Heart right ventricle (tissue), 16 donors: Measurements from ENCODE around the gene PLEKHG3. TPM values are rescaled to one million over a fixed set of nuclear protein-coding genes. Genes with fewer than 3 reads are reported as not detected.

Experiments
- ATAC-seq, 8 donors: fragments of 200-7000 bp; cut with Tn5 transposase; one replicate each; pipeline ENCODE4 v1.9.1; 2020; ENCODE audit warnings: mild to moderate bottlenecking in 8 of 8, moderate library complexity in 8 of 8, moderate number of reproducible peaks in 1 of 8
- DNase-seq, 2 donors: peaks; one replicate each; pipeline ENCODE4 v3.0.0-alpha.2; 2020
- H3K27ac ChIP-seq, 10 donors: fragments of 200-600 bp; sonication (generic) in 2 of 10; one replicate each; pipeline versions ENCODE4 v1.5.0 to v1.8.0; 2020 to 2022; ENCODE audit warnings: mild to moderate bottlenecking in 3 of 10
- H3K27me3 ChIP-seq, 7 donors: fragments of 200-600 bp; one replicate each; pipeline ENCODE4 v1.8.0; 2021 to 2022; ENCODE audit warnings: mild to moderate bottlenecking in 2 of 7
- H3K36me3 ChIP-seq, 9 donors: fragments of 200-600 bp; sonication (generic) in 1 of 9; one replicate each; pipeline versions ENCODE4 v1.5.0 to v1.8.0; 2020 to 2022; ENCODE audit warnings: mild to moderate bottlenecking in 2 of 9
- H3K4me1 ChIP-seq, 9 donors: fragments of 200-600 bp; sonication (generic) in 1 of 9; one replicate each; pipeline versions ENCODE4 v1.5.0 to v1.8.0; 2020 to 2022; ENCODE audit warnings: mild to moderate bottlenecking in 4 of 9
- H3K4me3 ChIP-seq, 10 donors: fragments of 200-600 bp; sonication (generic) in 2 of 10; one replicate each; pipeline versions ENCODE4 v1.5.0 to v1.8.0; 2020 to 2022; ENCODE audit warnings: mild to moderate bottlenecking in 7 of 10, moderate library complexity in 2 of 10
- H3K9me3 ChIP-seq, 11 donors: fragments of 200-600 bp in 10 of 11; sonication (generic) in 2 of 11; one replicate each; pipeline versions ENCODE4 v1.5.0 to v1.8.0; 2013 to 2022; ENCODE audit warnings: mild to moderate bottlenecking in 2 of 11, control low read depth in 1 of 11, moderate library complexity in 1 of 11
- WGBS, 2 donors: extraction: QIAGEN DNeasy Blood & Tissue Kit; methylation state at CpG; one replicate each; pipeline ENCODE4 v1.1.7; 2013; ENCODE audit warnings: inconsistent platforms in 1 of 2; 5-methylcytosine and 5-hydroxymethylcytosine counted together
- intact Hi-C, 10 donors: fragments of 100-400 bp; cut with DNase I; formaldehyde crosslinking; loops; one replicate each; pipeline versions ENCODE4 v1.11.1 to v1.14.2; 2022
- polyA plus RNA-seq, 2 donors: library from polyadenylated mRNA; stranded (reverse); fragments of 200-250 nt; gene quantifications; one replicate each; pipeline ENCODE4 v1.2.3, GENCODE V29; 2013
- total RNA-seq, 10 donors: library from RNA; stranded (reverse); fragmentation: NEBNext Ultra II Directional in 3 of 10; extraction: Animal tissue kit (Norgen Biotek cat#: 25700) in 3 of 10; gene quantifications; one replicate each; pipeline versions ENCODE4 v1.2.1 to v1.2.4, GENCODE V29; 2021 to 2023
- TF ChIP-seq, protein P1 (sequence below), 9 donors: fragments of 200-600 bp; sonication (generic) in 2 of 9; IDR thresholded peaks; one replicate each; pipeline versions ENCODE4 v1.5.0 to v1.8.0; 2021 to 2022; ENCODE audit warnings: antibody characterized with exemption in 9 of 9, mild to moderate bottlenecking in 5 of 9, moderate library complexity in 1 of 9
- donor health status: Arrhythmogenic right ventricular cardiomyopathy.
- donor health status: ischemic (EF 13 %, LVEDD 7.1; RV severe dilation, severe dysfunction).
- donor health status: healthy with polysubstance abuse.
- donor health status: DM: no; HTN: yes; CAD: no.
- donor health status: DM: no; HTN: no; CAD: no.
- donor health status: ischemic (EF 25% LVEDD 6.9; RV normal size, moderate dysfunction).
- donor health status: ischemic (EF 25% LVEDD 5.7; RV mildly dilated, moderate dysfunction).
- donor health status: healthy.
- donor health status: DM: yes; HTN: yes; CAD: no.
- donor health status: Ischemic cardiomyopathy.
- donor health status: ischemic (EF 35%, LVEDD 5.7; RV mildly dilated, moderate dysfunction).
- donor health status: nonischemic (EF 11% LVEDD 7.7; RV severe dilation, severe dysfunction).
- donor health status: DM: yes; HTN: yes; CAD: no.
- donor health status: PGD.
- donor health status: ischemic (EF 29% LVEDD 5.4; RV normal size, mild dysfunction).
- donor health status: nonischemic (EF 23%, LVEDD 6.1; RV moderate dilation, normal function).

PLEKHG3 gene
- total and polyA plus RNA-seq, 12 donors: 5.0 to 25.5 (median 15.4) TPM

DNA sequence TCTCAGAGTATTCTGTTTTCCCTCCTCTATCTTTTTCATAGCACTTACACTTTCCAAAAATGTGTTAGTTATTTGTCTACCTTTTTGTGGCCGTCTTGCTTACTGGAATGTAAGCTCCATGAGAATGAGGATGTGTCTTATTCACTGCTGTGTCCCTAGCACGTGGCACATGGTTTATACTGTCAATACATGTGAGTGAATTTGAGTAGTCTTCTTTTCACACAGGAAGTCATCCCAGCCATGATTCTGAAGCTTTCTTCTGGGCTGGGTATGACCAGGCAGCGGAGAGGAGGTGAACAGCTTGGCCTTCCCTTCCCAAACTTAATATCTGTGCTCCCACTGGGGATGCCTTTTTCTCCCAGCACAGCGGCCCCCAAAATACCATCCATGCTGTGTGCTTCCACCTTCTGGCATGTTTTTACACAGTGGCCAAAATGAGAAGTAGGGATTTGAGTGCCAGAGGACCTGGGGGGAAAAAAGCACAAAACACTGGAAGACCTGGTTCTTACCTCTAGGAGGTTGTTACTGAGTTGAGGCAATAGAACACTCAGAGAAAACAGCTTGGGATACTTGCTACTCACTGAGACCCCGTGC lies 10.3 kb downstream of the PLEKHG3 start:
- Histone ChIP-seq H3K9me3 (peaks cover 0 to 23% (median 11%) of the 10 kb centered on the region in 11 donors), H3K36me3 (no peaks in the 10 kb centered on the region), H3K4me1 (peaks cover 9 to 71% (median 47%) of the 10 kb centered on the region in 9 donors), H3K4me3 (no peak overlapping the region), H3K27me3 (no peaks in the 10 kb centered on the region), H3K27ac (peak overlapping the region in 1 of 10 donors; percentile 7)
- WGBS, 2 donors: 88 to 90% methylated on average over 5 of the region's 5 CpGs
- TF ChIP-seq, protein P1, sequence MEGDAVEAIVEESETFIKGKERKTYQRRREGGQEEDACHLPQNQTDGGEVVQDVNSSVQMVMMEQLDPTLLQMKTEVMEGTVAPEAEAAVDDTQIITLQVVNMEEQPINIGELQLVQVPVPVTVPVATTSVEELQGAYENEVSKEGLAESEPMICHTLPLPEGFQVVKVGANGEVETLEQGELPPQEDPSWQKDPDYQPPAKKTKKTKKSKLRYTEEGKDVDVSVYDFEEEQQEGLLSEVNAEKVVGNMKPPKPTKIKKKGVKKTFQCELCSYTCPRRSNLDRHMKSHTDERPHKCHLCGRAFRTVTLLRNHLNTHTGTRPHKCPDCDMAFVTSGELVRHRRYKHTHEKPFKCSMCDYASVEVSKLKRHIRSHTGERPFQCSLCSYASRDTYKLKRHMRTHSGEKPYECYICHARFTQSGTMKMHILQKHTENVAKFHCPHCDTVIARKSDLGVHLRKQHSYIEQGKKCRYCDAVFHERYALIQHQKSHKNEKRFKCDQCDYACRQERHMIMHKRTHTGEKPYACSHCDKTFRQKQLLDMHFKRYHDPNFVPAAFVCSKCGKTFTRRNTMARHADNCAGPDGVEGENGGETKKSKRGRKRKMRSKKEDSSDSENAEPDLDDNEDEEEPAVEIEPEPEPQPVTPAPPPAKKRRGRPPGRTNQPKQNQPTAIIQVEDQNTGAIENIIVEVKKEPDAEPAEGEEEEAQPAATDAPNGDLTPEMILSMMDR (IDR thresholded peaks at IDR 0.05): no peak
- ATAC-seq: no peak
- intact Hi-C loops: loop anchor here in 3 of 10 donors (5.0 kb wide), 2 partner anchors 32 to 38 kb away; no protein-coding TSS in a partner anchor
- no peak for DNase-seq

DNA sequence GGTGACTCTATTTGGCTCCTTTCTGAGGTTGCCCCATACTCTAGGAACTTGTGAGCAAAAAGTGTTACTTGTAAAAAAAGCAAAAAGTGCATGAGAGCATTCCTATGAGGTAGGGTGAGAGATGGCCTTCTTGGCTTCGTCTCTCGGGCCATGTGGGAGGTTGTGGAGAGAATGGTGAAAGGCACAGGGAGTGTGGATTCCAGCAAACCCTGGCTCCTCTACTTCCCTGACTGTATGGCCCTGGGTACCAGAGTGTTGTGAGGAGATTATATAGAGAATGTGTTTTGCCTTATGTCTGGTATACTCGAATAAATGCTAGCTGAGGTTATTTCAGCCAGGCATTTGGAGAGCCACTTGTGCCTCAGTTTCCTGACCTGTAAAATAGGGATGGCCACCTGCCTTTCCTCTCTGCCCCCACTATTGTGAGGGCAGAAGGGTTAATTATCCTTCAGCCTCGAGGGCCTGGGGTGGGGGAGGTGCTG lies 11.0 kb downstream of the PLEKHG3 start:
- ATAC-seq: no peak
- Histone ChIP-seq H3K4me3 (peak overlapping the region in 6 of 10 donors; percentile 10 to 46 (median 40)), H3K4me1 (peaks cover 6 to 71% (median 44%) of the 10 kb centered on the region in 9 donors)

DNA sequence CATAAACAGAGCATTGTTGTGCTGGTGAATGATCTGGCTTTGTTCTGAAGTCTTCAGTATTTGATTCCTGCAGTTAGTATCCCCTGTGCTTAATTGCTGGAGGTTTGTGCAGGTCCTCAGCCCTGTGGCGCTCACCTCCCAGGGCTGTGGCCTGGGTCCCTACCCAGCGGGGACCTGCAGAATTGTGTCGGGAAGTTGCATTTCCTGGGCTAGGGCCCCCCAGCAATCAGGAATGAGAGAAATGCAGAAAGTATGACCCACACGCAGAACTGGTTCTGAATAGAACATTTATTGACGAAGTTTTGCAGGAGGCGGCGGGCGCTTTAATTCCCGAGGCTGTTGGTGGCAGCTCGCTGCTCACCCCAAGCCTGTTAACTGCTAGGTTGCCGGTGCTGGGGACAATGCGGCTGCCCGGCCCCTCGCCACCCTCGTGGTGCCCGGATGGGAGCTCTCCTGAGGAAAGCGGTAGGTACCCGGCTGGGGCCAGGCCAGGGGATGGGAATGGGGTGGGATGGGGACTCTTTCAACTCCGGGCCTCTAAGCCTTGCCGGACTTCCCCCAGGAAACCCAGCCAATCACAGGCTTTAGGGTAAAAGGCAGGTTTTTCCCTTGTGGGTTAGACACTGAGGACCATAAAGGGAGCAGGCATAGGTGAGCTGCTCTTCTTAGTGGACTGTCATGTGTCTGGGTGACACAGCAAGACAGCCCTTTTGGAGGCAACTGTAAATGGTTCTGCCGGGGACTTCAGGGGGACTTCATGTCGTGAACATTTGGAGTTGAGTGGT lies 11.6 kb downstream of the PLEKHG3 start:
- Histone ChIP-seq H3K4me1 (peaks cover 2 to 71% (median 43%) of the 10 kb centered on the region in 9 donors), H3K9me3 (peaks cover 0 to 23% (median 11%) of the 10 kb centered on the region in 11 donors), H3K27ac (peak overlapping the region in 8 of 10 donors; percentile 22 to 69 (median 53)), H3K36me3 (no peaks in the 10 kb centered on the region), H3K4me3 (peak overlapping the region in 9 of 10 donors; percentile 10 to 46 (median 39)), H3K27me3 (no peaks in the 10 kb centered on the region)
- intact Hi-C loops: loop anchor here in 3 of 10 donors (5.0 kb wide), 2 partner anchors 34 to 36 kb away; no protein-coding TSS in a partner anchor
- WGBS, 2 donors: 36 to 53% methylated on average over 22 of the region's 22 CpGs
- TF ChIP-seq, protein P1 (IDR thresholded peaks at IDR 0.05): no peak
- ATAC-seq: peak; percentile 5 to 66 (median 46)
- DNase-seq: peak in 1 of 2 donors; percentile 31

More for the DNA sequence above, 11.0 kb downstream of the PLEKHG3 start:
- Histone ChIP-seq H3K36me3 (no peaks in the 10 kb centered on the region), H3K27ac (peak overlapping the region in 4 of 10 donors; percentile 34 to 69 (median 58)), H3K9me3 (peaks cover 0 to 23% (median 11%) of the 10 kb centered on the region in 11 donors), H3K27me3 (no peaks in the 10 kb centered on the region)
- DNase-seq: no peak
- intact Hi-C loops: loop anchor here in 3 of 10 donors (5.0 kb wide), 2 partner anchors 33 to 37 kb away; no protein-coding TSS in a partner anchor
- TF ChIP-seq, protein P1 (IDR thresholded peaks at IDR 0.05): no peak
- 58 to 61% methylated on average over 4 of the region's 4 CpGs for WGBS, 2 donors

DNA sequence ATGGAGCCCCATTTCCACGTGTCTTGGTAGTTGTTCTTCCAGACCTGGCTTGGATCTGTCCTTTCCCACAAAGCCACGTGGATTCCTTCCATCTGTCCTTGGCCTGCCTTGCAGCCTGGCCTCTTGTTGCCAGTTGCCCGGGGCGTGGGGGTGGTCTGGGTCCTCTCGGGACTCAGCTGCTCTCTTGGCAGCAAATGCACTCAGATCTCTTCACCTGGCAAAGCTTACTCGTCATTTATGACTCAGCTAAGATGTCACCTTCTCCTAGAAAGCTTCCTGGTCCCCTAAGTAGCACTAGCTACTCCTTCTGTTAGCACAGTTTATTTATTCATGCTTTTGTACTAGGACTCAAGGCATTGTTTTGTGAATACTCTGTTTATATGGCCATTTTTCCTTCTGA lies 13.6 kb downstream of the PLEKHG3 start:
- 28 to 31% methylated on average over 6 of the region's 6 CpGs for WGBS, 2 donors
- TF ChIP-seq, protein P1 (IDR thresholded peaks at IDR 0.05): no peak
- peaks cover 14 to 84% (median 53%) of the 10 kb centered on the region in 9 donors for H3K4me1 ChIP-seq
- H3K9me3 ChIP-seq: peaks cover 0 to 16% (median 10%) of the 10 kb centered on the region in 11 donors
- H3K27me3 ChIP-seq: no peaks in the 10 kb centered on the region
- DNase-seq: no peak
- no peaks in the 10 kb centered on the region for H3K36me3 ChIP-seq
- ATAC-seq: peak in 1 of 8 donors; percentile 21
- intact Hi-C loops: loop anchor here in 3 of 10 donors (5.0 kb wide), 2 partner anchors 34 to 36 kb away; no protein-coding TSS in a partner anchor
- no peak overlapping the region for H3K4me3 ChIP-seq
- H3K27ac ChIP-seq: peak overlapping the region in 6 of 10 donors; percentile 25 to 64 (median 46)
